D721Med (cell line): ENCODE data around the gene INSIG1.

Source experiments
- DNase-seq: peaks from one replicate; pipeline ENCODE4 v3.0.0; 2011; ENCODE audit warnings: low spot score; ENCODE audit not compliant: insufficient read length
- FAIRE-seq: peaks from 2 replicates; lab custom pipeline; 2011; peaks lifted over from hg19 to GRCh38; lab: Jason Lieb, UNC
- CTCF ChIP-seq: IDR thresholded peaks from 2 replicates; pipeline ENCODE4 v1.5.1; 2012; ENCODE audit warnings: mild to moderate bottlenecking, control low read depth; ENCODE audit not compliant: insufficient read depth; ENCODE audit errors: missing control alignments

INSIG1 gene

DNA sequence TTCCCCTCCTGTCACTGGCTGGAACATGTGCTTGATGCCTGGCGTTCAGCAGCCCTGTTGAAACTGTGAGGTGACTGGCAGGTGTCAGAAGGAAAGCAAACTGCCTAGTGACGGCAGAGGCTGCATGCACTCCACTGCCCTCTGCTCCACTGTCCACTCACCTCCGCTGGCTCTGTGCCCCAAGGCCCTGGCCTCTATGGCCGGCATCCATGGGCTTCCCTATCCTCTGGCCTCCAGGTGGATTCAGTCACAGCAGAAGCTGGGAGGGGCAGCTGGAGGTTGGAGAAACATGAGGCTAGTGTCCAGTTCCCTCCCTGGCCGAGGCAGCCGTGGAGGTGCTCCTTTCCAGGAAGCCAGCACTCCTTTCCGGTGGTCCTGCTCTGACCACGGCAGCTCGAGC lies 31.2 kb upstream of the INSIG1 start:
- no peak for TF ChIP-seq CTCF
- DNase-seq (no peak), FAIRE-seq (no peak)

GRCh38 chr7:155267023-155267422 lies 30.7 kb upstream of the INSIG1 start:
- TF ChIP-seq CTCF: no peak
- FAIRE-seq (no peak), DNase-seq (no peak)

DNA sequence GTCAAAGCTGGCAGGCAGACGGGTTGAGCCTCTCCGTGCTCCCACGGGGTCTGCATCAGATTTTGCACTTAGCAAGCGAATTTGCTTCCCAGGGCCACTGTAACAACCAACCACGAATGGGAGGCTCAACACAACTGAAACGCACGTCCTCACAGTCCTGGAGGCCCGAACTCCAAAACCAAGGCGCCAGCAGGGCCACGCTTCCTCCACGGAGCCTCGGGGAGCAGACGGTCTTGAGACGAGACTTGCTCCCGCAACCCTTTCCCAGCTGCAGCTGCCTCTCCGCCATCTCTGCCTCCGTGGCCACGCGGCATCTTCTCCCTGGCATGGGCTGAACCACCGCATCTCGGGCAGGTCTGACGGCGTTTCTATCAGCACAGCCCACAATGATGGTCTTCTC lies 30.2 kb upstream of the INSIG1 start:
- no peak for FAIRE-seq
- TF ChIP-seq CTCF: no peak
- no peak for DNase-seq

DNA sequence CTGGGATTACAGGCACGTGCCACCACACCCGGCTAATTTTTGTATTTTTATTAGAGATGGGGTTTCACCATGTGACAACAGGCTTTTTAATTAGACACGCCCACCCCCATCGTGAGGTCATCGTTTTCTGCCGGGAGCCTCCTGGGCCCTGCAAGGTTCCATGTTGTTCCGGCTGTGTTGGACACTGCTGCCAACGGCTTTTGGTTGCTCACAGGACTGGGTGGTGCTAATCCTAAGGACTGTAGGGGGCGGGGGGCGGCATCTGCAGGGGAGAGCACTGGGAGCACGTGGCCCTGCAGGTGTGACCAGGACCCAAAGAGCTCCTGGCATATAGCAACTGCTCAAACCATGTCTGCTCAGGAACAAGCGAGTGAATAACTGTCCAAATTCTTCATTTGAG lies 29.5 kb upstream of the INSIG1 start:
- TF ChIP-seq CTCF: no peak
- FAIRE-seq (no peak), DNase-seq (no peak)

GRCh38 chr7:155268921-155269650 lies 28.6 kb upstream of the INSIG1 start:
- FAIRE-seq (no peak), DNase-seq (no peak)
- no peak for TF ChIP-seq CTCF

DNA sequence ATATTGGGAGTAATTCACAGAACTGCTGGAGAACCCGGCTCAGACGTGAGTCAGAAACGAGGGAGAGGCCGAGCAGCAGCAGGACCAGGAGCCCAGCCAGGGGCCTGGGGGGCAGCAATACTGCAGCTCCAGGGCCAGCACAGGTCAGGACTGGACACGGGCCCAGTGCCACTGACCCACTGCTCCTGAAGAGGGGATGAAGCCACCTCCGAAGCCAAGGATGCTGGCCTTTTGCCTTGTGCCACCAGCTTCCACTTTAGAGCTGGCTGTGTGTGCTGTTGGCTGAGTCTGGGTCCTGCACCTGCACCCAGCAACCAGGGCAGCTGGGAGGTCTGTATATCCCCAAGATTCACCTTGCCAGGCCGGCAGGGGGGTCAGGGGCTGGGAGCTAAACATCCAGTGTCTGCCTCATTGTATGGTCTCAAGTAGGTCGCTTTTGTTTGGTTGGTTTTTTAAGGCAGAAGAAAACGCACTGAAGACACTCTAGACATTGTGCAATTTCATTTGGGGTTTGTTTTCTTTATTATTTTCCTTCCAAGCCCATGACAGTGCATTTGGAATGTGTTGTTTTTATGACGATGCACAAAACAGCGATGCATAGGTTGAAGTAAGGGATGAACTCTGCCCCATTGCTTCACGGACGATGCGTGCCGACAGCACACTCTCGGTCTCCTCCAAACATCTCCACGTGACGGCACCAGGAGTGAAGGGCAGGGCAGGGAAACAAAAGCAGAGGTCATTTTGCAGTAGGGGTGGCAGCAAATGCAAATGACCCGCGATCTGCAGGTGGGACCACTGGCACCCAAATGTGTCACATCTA lies 27.7 kb upstream of the INSIG1 start:
- FAIRE-seq (no peak), DNase-seq (no peak)

More for the DNA sequence above, 27.7 kb upstream of the INSIG1 start:
- TF ChIP-seq CTCF: no peak
